HEK293 (cell line): ENCODE data around the gene PRCP.
A peak's percentile ranks its signal among the peaks of the same experiment; 100 is the strongest.

Source experiments
- CTCF ChIA-PET: fragments of 350-600 bp; formaldehyde crosslinking; extraction: SDS; loops from one replicate; lab custom pipeline; 2021; ENCODE audit warnings: antibody characterized with exemption; lab: Yijun Ruan, JAX
- POLR2A ChIA-PET: fragments of 300-600 bp; formaldehyde crosslinking; extraction: SDS; loops from one replicate; lab custom pipeline; 2020; ENCODE audit warnings: antibody characterized with exemption, inconsistent platforms; lab: Yijun Ruan, JAX
- H3K27ac ChIP-seq: fragments of 200-500 bp; sonication (Bioruptor generic); 2 replicates; pipeline ENCODE4 v1.5.1; 2014; ENCODE audit warnings: low read depth, low read length, control low read depth, inconsistent platforms; ENCODE audit errors: extremely low read depth
- H3K36me3 ChIP-seq, 2 experiments: fragments of 200-500 bp in 1 of 2; sonication (Bioruptor generic) in 1 of 2; 1 replicate in 1 of 2; 2 replicates in 1 of 2; pipeline ENCODE4 v1.5.1; 2014 to 2017; ENCODE audit warnings: inconsistent platforms in 2 of 2, low read length in 2 of 2; ENCODE audit not compliant: control insufficient read depth in 2 of 2, insufficient read depth in 1 of 2
- H3K4me1 ChIP-seq: fragments of 200-500 bp; sonication (Bioruptor generic); 2 replicates; pipeline ENCODE4 v1.5.1; 2014; ENCODE audit warnings: mild to moderate bottlenecking, low read length, inconsistent platforms; ENCODE audit not compliant: control insufficient read depth, insufficient read depth
- H3K4me3 ChIP-seq: 2 replicates; pipeline ENCODE4 v1.5.1; 2011; ENCODE audit warnings: low read depth, mild to moderate bottlenecking, control low read depth, low read length, moderate library complexity
- H3K9me3 ChIP-seq: fragments of 200-500 bp; sonication (Bioruptor generic); 2 replicates; pipeline ENCODE4 v1.5.1; 2014; ENCODE audit warnings: low read depth, low read length, inconsistent platforms; ENCODE audit not compliant: control insufficient read depth, insufficient read depth
- CTCF ChIP-seq: fragments of 450-650 bp; formaldehyde crosslinking; IDR thresholded peaks from 2 replicates; pipeline ENCODE4 v1.5.1; 2016; ENCODE audit warnings: missing biosample characterization, missing genetic modification characterization
- GLI4 ChIP-seq: fragments of 450-650 bp; formaldehyde crosslinking; IDR thresholded peaks from 2 replicates; pipeline ENCODE4 v1.5.1; 2016; ENCODE audit warnings: missing biosample characterization, missing genetic modification characterization
- GLIS2 ChIP-seq: fragments of 450-650 bp; formaldehyde crosslinking; IDR thresholded peaks from 2 replicates; pipeline ENCODE4 v1.5.1; 2016; ENCODE audit warnings: missing biosample characterization, missing genetic modification characterization
- KLF10 ChIP-seq: fragments of 450-650 bp; IDR thresholded peaks from 2 replicates; pipeline ENCODE4 v1.5.1; 2018; ENCODE audit warnings: missing biosample characterization, mild to moderate bottlenecking, missing genetic modification characterization
- KLF16 ChIP-seq: fragments of 450-650 bp; formaldehyde crosslinking; IDR thresholded peaks from 2 replicates; pipeline ENCODE4 v1.5.1; 2017; ENCODE audit warnings: missing biosample characterization, missing genetic modification characterization
- TCF7L2 ChIP-seq: IDR thresholded peaks from 2 replicates; pipeline ENCODE4 v1.6.1; 2011; ENCODE audit warnings: low read depth, mild to moderate bottlenecking, inconsistent platforms, low read length, moderate library complexity, borderline replicate concordance
- ZFP3 ChIP-seq: fragments of 450-650 bp; formaldehyde crosslinking; IDR thresholded peaks from 2 replicates; pipeline ENCODE4 v1.5.1; 2016; ENCODE audit warnings: low read depth, missing biosample characterization, missing genetic modification characterization
- ZNF184 ChIP-seq: fragments of 450-650 bp; IDR thresholded peaks from 2 replicates; pipeline ENCODE4 v1.5.1; 2018; ENCODE audit warnings: missing biosample characterization, mild to moderate bottlenecking, missing genetic modification characterization
- ZNF19 ChIP-seq: fragments of 450-650 bp; formaldehyde crosslinking; IDR thresholded peaks from 2 replicates; pipeline ENCODE4; 2016; ENCODE audit warnings: missing biosample characterization, missing genetic modification characterization, low read depth
- ZNF37A ChIP-seq: fragments of 450-650 bp; IDR thresholded peaks from 2 replicates; pipeline ENCODE4 v1.5.1; 2018; ENCODE audit warnings: missing biosample characterization, missing genetic modification characterization
- ZNF416 ChIP-seq: fragments of 450-650 bp; formaldehyde crosslinking; IDR thresholded peaks from 2 replicates; pipeline ENCODE4 v1.5.1; 2016; ENCODE audit warnings: missing biosample characterization, missing genetic modification characterization
- ZNF426 ChIP-seq: fragments of 450-650 bp; formaldehyde crosslinking; IDR thresholded peaks from 2 replicates; pipeline ENCODE4 v1.5.1; 2017; ENCODE audit warnings: missing biosample characterization, missing genetic modification characterization, mild to moderate bottlenecking, inconsistent platforms, moderate library complexity
- ZNF514 ChIP-seq: fragments of 450-650 bp; formaldehyde crosslinking; IDR thresholded peaks from 2 replicates; pipeline ENCODE4 v1.5.1; 2016; ENCODE audit warnings: missing biosample characterization, missing genetic modification characterization
- ZNF530 ChIP-seq: fragments of 450-650 bp; formaldehyde crosslinking; IDR thresholded peaks from 2 replicates; pipeline ENCODE4 v1.5.1; 2016; ENCODE audit warnings: low read depth, missing biosample characterization, missing genetic modification characterization
- ZNF654 ChIP-seq: fragments of 450-650 bp; formaldehyde crosslinking; IDR thresholded peaks from 2 replicates; pipeline ENCODE4 v1.5.1; 2016; ENCODE audit warnings: low read depth, missing biosample characterization, missing genetic modification characterization
- ZNF658 ChIP-seq: fragments of 450-650 bp; formaldehyde crosslinking; IDR thresholded peaks from 2 replicates; pipeline ENCODE4; 2016; ENCODE audit warnings: missing biosample characterization, missing genetic modification characterization
- ZNF660 ChIP-seq: fragments of 450-650 bp; IDR thresholded peaks from 2 replicates; pipeline ENCODE4 v1.5.1; 2018; ENCODE audit warnings: missing biosample characterization, mild to moderate bottlenecking, missing genetic modification characterization
- ZNF701 ChIP-seq: fragments of 450-650 bp; formaldehyde crosslinking; IDR thresholded peaks from 2 replicates; pipeline ENCODE4 v1.5.1; 2016; ENCODE audit warnings: missing biosample characterization, missing genetic modification characterization
- ZSCAN23 ChIP-seq: fragments of 450-650 bp; formaldehyde crosslinking; IDR thresholded peaks from 2 replicates; pipeline ENCODE4 v1.5.1; 2016; ENCODE audit warnings: missing biosample characterization, missing genetic modification characterization
- ZXDB ChIP-seq: fragments of 450-650 bp; formaldehyde crosslinking; IDR thresholded peaks from 2 replicates; pipeline ENCODE4 v1.5.1; 2016; ENCODE audit warnings: missing biosample characterization, missing genetic modification characterization
- TF ChIP-seq, protein P1 (sequence below): fragments of 450-650 bp; formaldehyde crosslinking; IDR thresholded peaks from 2 replicates; pipeline ENCODE4 v1.5.1; 2016; ENCODE audit warnings: missing biosample characterization, missing genetic modification characterization
- TF ChIP-seq, protein P2 (sequence below): fragments of 450-650 bp; formaldehyde crosslinking; IDR thresholded peaks from 2 replicates; pipeline ENCODE4 v1.5.1; 2016; ENCODE audit warnings: missing biosample characterization, missing genetic modification characterization
- TF ChIP-seq, protein P3 (sequence below): fragments of 450-650 bp; formaldehyde crosslinking; IDR thresholded peaks from 2 replicates; pipeline ENCODE4 v1.5.1; 2016; ENCODE audit warnings: missing biosample characterization, missing genetic modification characterization

PRCP gene

DNA sequence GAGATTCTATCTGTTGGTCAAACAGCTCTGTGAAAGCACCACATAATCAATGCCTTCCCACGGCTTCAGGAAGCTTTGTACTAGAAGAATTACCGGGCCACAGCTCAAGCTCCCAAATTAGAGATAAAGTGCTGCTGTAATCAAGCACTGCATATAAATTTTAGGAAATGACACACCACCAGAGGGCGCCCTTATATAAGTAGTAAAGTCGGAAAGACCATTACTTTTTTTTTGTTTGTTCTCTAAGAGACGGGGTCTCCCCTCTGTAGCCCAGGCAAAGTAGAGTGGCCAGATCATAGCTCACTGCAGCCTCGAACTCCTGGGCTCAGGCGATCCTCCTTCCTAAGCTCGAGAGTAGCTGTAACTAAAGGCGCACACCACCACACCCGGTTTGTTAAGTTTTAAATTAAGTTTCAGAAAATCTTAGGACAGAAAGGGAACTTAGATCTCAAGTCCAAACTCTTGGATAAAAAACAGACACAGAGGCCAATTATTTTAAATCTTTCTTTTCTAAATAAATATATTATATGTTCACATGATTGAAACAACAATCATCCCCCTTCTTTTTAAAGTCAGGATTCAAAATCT, 32.6 kb downstream of the PRCP start:
- TF ChIP-seq ZNF701 (tag by site-specific recombination) (no peak), ZNF19 (no peak), ZXDB (tag by site-specific recombination) (peak; percentile 87), GLI4 (tag by site-specific recombination) (no peak), ZNF654 (tag by site-specific recombination) (peak; percentile 80), ZSCAN23 (tag by site-specific recombination) (no peak)
- TF ChIP-seq, protein P1, sequence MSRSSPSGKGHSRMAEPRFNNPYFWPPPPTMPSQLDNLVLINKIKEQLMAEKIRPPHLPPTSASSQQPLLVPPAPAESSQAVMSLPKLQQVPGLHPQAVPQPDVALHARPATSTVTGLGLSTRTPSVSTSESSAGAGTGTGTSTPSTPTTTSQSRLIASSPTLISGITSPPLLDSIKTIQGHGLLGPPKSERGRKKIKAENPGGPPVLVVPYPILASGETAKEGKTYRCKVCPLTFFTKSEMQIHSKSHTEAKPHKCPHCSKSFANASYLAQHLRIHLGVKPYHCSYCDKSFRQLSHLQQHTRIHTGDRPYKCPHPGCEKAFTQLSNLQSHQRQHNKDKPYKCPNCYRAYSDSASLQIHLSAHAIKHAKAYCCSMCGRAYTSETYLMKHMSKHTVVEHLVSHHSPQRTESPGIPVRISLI (tag by site-specific recombination): peak; percentile 69
- TF ChIP-seq, protein P2, sequence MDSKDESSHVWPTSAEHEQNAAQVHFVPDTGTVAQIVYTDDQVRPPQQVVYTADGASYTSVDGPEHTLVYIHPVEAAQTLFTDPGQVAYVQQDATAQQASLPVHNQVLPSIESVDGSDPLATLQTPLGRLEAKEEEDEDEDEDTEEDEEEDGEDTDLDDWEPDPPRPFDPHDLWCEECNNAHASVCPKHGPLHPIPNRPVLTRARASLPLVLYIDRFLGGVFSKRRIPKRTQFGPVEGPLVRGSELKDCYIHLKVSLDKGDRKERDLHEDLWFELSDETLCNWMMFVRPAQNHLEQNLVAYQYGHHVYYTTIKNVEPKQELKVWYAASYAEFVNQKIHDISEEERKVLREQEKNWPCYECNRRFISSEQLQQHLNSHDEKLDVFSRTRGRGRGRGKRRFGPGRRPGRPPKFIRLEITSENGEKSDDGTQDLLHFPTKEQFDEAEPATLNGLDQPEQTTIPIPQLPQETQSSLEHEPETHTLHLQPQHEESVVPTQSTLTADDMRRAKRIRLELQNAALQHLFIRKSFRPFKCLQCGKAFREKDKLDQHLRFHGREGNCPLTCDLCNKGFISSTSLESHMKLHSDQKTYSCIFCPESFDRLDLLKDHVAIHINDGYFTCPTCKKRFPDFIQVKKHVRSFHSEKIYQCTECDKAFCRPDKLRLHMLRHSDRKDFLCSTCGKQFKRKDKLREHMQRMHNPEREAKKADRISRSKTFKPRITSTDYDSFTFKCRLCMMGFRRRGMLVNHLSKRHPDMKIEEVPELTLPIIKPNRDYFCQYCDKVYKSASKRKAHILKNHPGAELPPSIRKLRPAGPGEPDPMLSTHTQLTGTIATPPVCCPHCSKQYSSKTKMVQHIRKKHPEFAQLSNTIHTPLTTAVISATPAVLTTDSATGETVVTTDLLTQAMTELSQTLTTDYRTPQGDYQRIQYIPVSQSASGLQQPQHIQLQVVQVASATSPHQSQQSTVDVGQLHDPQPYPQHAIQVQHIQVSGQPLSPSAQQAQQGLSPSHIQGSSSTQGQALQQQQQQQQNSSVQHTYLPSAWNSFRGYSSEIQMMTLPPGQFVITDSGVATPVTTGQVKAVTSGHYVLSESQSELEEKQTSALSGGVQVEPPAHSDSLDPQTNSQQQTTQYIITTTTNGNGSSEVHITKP: peak; percentile 66
- CTCF ChIA-PET: interaction anchor here (0.5 to 4.9 kb wide), 64 partner anchors 8 to 1050 kb away, joined by 3 to 69 read pairs (median 4); partner anchors contain the start of genes DDIAS, FAM181B and PRCP
- Histone ChIP-seq H3K9me3 (no peaks in the 10 kb centered on the region), H3K27ac (no peak overlapping the region), H3K4me1 (no peaks in the 10 kb centered on the region; the same call in 1 of the 2 replicates), H3K36me3 (no peaks in the 10 kb centered on the region), H3K4me3 (no peak overlapping the region)
- POLR2A ChIA-PET: interaction anchor here (0.6 to 3.1 kb wide), 2 partner anchors 33 to 209 kb away, joined by 5 to 30 read pairs; partner anchors contain the start of genes DDIAS and PRCP

GRCh38 chr11:82865841-82866240, 34.4 kb downstream of the PRCP start:
- no peak overlapping the region for H3K27ac ChIP-seq
- H3K4me3 ChIP-seq: no peak overlapping the region
- TF ChIP-seq ZNF416 (tag by site-specific recombination): no peak
- no peak for TF ChIP-seq ZNF660 (tag by site-specific recombination)
- TF ChIP-seq ZNF530 (tag by site-specific recombination): no peak
- no peak for TF ChIP-seq ZNF426 (tag by site-specific recombination)
- TF ChIP-seq KLF16 (tag by site-specific recombination): no peak
- TF ChIP-seq ZNF658 (tag by site-specific recombination): no peak
- TF ChIP-seq ZNF37A (tag by site-specific recombination): no peak
- H3K9me3 ChIP-seq: no peaks in the 10 kb centered on the region
- ChIA-PET POLR2A (no interaction called here), CTCF (interaction anchor here (0.6 to 4.9 kb wide), 10 partner anchors 14 to 384 kb away, joined by 4 to 69 read pairs (median 16); partner anchors contain the start of genes DDIAS and PRCP)
- no peaks in the 10 kb centered on the region; the same call in 1 of the 2 replicates for H3K4me1 ChIP-seq
- no peaks in the 10 kb centered on the region for H3K36me3 ChIP-seq

DNA sequence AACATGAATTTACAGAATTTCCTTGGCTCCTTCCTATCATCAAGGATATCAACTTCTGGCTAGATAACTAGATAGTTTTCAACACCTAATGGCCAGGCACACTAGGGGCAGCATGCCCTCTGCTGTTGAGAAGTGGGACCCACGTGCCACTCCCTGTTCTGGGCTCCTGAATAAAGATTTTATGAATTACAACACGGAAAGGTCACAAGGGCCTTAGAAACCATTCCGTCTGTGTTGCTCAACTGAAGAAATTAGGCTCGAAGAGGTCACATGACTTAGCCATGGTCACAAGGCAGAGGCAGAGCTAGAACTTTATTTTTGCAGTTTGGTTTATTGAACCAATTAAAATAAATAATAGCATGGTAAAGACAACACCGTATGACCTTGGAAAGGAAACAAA, 36.0 kb downstream of the PRCP start:
- H3K4me3 ChIP-seq: no peak overlapping the region
- H3K4me1 ChIP-seq: no peaks in the 10 kb centered on the region; the same call in 1 of the 2 replicates
- no peaks in the 10 kb centered on the region for H3K9me3 ChIP-seq
- H3K36me3 ChIP-seq: no peaks in the 10 kb centered on the region
- POLR2A ChIA-PET: no interaction called here
- CTCF ChIA-PET: interaction anchor here (0.5 to 4.6 kb wide), 8 partner anchors 12 to 630 kb away, joined by 3 to 40 read pairs (median 4); no protein-coding TSS in a partner anchor
- no peak overlapping the region for H3K27ac ChIP-seq
- TF ChIP-seq, protein P3, sequence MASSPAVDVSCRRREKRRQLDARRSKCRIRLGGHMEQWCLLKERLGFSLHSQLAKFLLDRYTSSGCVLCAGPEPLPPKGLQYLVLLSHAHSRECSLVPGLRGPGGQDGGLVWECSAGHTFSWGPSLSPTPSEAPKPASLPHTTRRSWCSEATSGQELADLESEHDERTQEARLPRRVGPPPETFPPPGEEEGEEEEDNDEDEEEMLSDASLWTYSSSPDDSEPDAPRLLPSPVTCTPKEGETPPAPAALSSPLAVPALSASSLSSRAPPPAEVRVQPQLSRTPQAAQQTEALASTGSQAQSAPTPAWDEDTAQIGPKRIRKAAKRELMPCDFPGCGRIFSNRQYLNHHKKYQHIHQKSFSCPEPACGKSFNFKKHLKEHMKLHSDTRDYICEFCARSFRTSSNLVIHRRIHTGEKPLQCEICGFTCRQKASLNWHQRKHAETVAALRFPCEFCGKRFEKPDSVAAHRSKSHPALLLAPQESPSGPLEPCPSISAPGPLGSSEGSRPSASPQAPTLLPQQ: peak; percentile 48; the same call in 1 of the 2 replicates
- TF ChIP-seq TCF7L2 (no peak), KLF10 (tag by site-specific recombination) (no peak), ZFP3 (no peak), ZNF654 (tag by site-specific recombination) (peak; percentile 27), ZNF184 (tag by site-specific recombination) (no peak), ZNF514 (tag by site-specific recombination) (no peak), ZXDB (tag by site-specific recombination) (no peak), GLIS2 (tag by site-specific recombination) (no peak), CTCF (peak; percentile 19; the same call in 1 of the 2 replicates)
